Heart right ventricle (tissue), 16 donors: ENCODE measurements around the gene COMMD7. TPM values are rescaled to one million over a fixed set of nuclear protein-coding genes. Genes with fewer than 3 reads are reported as not detected.

Experiments used
- ATAC-seq, 8 donors: fragments of 200-7000 bp; cut with Tn5 transposase; one replicate each; pipeline ENCODE4 v1.9.1; 2020; ENCODE audit warnings: mild to moderate bottlenecking in 8 of 8, moderate library complexity in 8 of 8, moderate number of reproducible peaks in 1 of 8
- DNase-seq, 2 donors: peaks; one replicate each; pipeline ENCODE4 v3.0.0-alpha.2; 2020
- H3K27ac ChIP-seq, 10 donors: fragments of 200-600 bp; sonication (generic) in 2 of 10; one replicate each; pipeline versions ENCODE4 v1.5.0 to v1.8.0; 2020 to 2022; ENCODE audit warnings: mild to moderate bottlenecking in 3 of 10
- H3K27me3 ChIP-seq, 7 donors: fragments of 200-600 bp; one replicate each; pipeline ENCODE4 v1.8.0; 2021 to 2022; ENCODE audit warnings: mild to moderate bottlenecking in 2 of 7
- H3K36me3 ChIP-seq, 9 donors: fragments of 200-600 bp; sonication (generic) in 1 of 9; one replicate each; pipeline versions ENCODE4 v1.5.0 to v1.8.0; 2020 to 2022; ENCODE audit warnings: mild to moderate bottlenecking in 2 of 9
- H3K4me1 ChIP-seq, 9 donors: fragments of 200-600 bp; sonication (generic) in 1 of 9; one replicate each; pipeline versions ENCODE4 v1.5.0 to v1.8.0; 2020 to 2022; ENCODE audit warnings: mild to moderate bottlenecking in 4 of 9
- H3K4me3 ChIP-seq, 10 donors: fragments of 200-600 bp; sonication (generic) in 2 of 10; one replicate each; pipeline versions ENCODE4 v1.5.0 to v1.8.0; 2020 to 2022; ENCODE audit warnings: mild to moderate bottlenecking in 7 of 10, moderate library complexity in 2 of 10
- H3K9me3 ChIP-seq, 11 donors: fragments of 200-600 bp in 10 of 11; sonication (generic) in 2 of 11; one replicate each; pipeline versions ENCODE4 v1.5.0 to v1.8.0; 2013 to 2022; ENCODE audit warnings: mild to moderate bottlenecking in 2 of 11, control low read depth in 1 of 11, moderate library complexity in 1 of 11
- CTCF ChIP-seq, 9 donors: fragments of 200-600 bp; sonication (generic) in 2 of 9; IDR thresholded peaks; one replicate each; pipeline versions ENCODE4 v1.5.0 to v1.8.0; 2021 to 2022; ENCODE audit warnings: antibody characterized with exemption in 9 of 9, mild to moderate bottlenecking in 5 of 9, moderate library complexity in 1 of 9
- WGBS, 2 donors: extraction: QIAGEN DNeasy Blood & Tissue Kit; methylation state at CpG; one replicate each; pipeline ENCODE4 v1.1.7; 2013; ENCODE audit warnings: inconsistent platforms in 1 of 2; 5-methylcytosine and 5-hydroxymethylcytosine counted together
- intact Hi-C, 10 donors: fragments of 100-400 bp; cut with DNase I; formaldehyde crosslinking; loops; one replicate each; pipeline versions ENCODE4 v1.11.1 to v1.14.2; 2022
- polyA plus RNA-seq, 2 donors: library from polyadenylated mRNA; stranded (reverse); fragments of 200-250 nt; gene quantifications; one replicate each; pipeline ENCODE4 v1.2.3, GENCODE V29; 2013
- total RNA-seq, 10 donors: library from RNA; stranded (reverse); fragmentation: NEBNext Ultra II Directional in 3 of 10; extraction: Animal tissue kit (Norgen Biotek cat#: 25700) in 3 of 10; gene quantifications; one replicate each; pipeline versions ENCODE4 v1.2.1 to v1.2.4, GENCODE V29; 2021 to 2023
- donor health status: Arrhythmogenic right ventricular cardiomyopathy.
- donor health status: ischemic (EF 13 %, LVEDD 7.1; RV severe dilation, severe dysfunction).
- donor health status: healthy with polysubstance abuse.
- donor health status: DM: no; HTN: yes; CAD: no.
- donor health status: DM: no; HTN: no; CAD: no.
- donor health status: ischemic (EF 25% LVEDD 6.9; RV normal size, moderate dysfunction).
- donor health status: ischemic (EF 25% LVEDD 5.7; RV mildly dilated, moderate dysfunction).
- donor health status: healthy.
- donor health status: DM: yes; HTN: yes; CAD: no.
- donor health status: Ischemic cardiomyopathy.
- donor health status: ischemic (EF 35%, LVEDD 5.7; RV mildly dilated, moderate dysfunction).
- donor health status: nonischemic (EF 11% LVEDD 7.7; RV severe dilation, severe dysfunction).
- donor health status: DM: yes; HTN: yes; CAD: no.
- donor health status: PGD.
- donor health status: ischemic (EF 29% LVEDD 5.4; RV normal size, mild dysfunction).
- donor health status: nonischemic (EF 23%, LVEDD 6.1; RV moderate dilation, normal function).

The COMMD7 gene
- total and polyA plus RNA-seq, 12 donors = 35.7 to 54.6 (median 42.5) TPM

GRCh38 chr20:32761831-32762753 lies 18.8 kb upstream of the COMMD7 start, which contains the start of gene DNMT3B:
DNMT3B (plus strand) TSS chr20:32762385; CDS start chr20:32780324, 17,939 bp downstream.
- Histone ChIP-seq H3K27me3 (peaks cover 0 to 10% (median 0%) of the 10 kb centered on the region in 7 donors), H3K36me3 (no peaks in the 10 kb centered on the region), H3K4me3 (peak within 1 kb of the TSS; percentile 56 to 99 (median 81)), H3K4me1 (peaks cover 5 to 26% (median 20%) of the 10 kb centered on the region in 9 donors), H3K9me3 (no peaks in the 10 kb centered on the region), H3K27ac (peak within 1 kb of the TSS in 6 of 10 donors; percentile 23 to 69 (median 39))
- ATAC-seq (peak; percentile 83 to 94 (median 92)), DNase-seq (peak; percentile 82 to 85)
- intact Hi-C loops = loop anchor here in 4 of 10 donors (5.0 kb wide), 3 partner anchors 80 to 90 kb away; partner anchors contain the start of gene C20orf203 (in 1 of the 4)
- 1% methylated on average over 77 to 91 of the region's 92 CpGs for WGBS, 2 donors
- peak in 5 of 9 donors; percentile 20 to 54 (median 30) for TF ChIP-seq CTCF (IDR thresholded peaks at IDR 0.05)

GRCh38 chr20:32761417-32761830 lies 18.2 kb upstream of the COMMD7 start:
- no peaks in the 10 kb centered on the region for H3K9me3 ChIP-seq
- ATAC-seq (no peak), DNase-seq (no peak)
- peaks cover 5 to 26% (median 20%) of the 10 kb centered on the region in 9 donors for H3K4me1 ChIP-seq
- WGBS, 2 donors = 38 to 49% methylated on average over 6 of the region's 6 CpGs
- H3K27me3 ChIP-seq = peaks cover 0 to 10% (median 0%) of the 10 kb centered on the region in 7 donors
- no peak for TF ChIP-seq CTCF (IDR thresholded peaks at IDR 0.05)
- intact Hi-C loops = loop anchor here in 4 of 10 donors (5.0 kb wide), 3 partner anchors 79 to 89 kb away; partner anchors contain the start of gene C20orf203 (in 1 of the 4)
- H3K36me3 ChIP-seq = no peaks in the 10 kb centered on the region
- peak overlapping the region in 1 of 10 donors; percentile 42 for H3K27ac ChIP-seq
- H3K4me3 ChIP-seq = peak overlapping the region in 9 of 10 donors; percentile 64 to 99 (median 82)

GRCh38 chr20:32756156-32756555 lies 12.9 kb upstream of the COMMD7 start:
- Histone ChIP-seq H3K9me3 (no peaks in the 10 kb centered on the region), H3K4me3 (no peak overlapping the region), H3K27ac (no peak overlapping the region), H3K36me3 (no peaks in the 10 kb centered on the region), H3K27me3 (no peaks in the 10 kb centered on the region), H3K4me1 (peaks cover 0 to 8% (median 0%) of the 10 kb centered on the region in 9 donors)
- TF ChIP-seq CTCF (IDR thresholded peaks at IDR 0.05) = no peak
- ATAC-seq (no peak), DNase-seq (no peak)
- 69% methylated on average over 5 of the region's 5 CpGs for WGBS, 2 donors
- intact Hi-C loops = no loop called here

GRCh38 chr20:32753731-32754130 lies 10.5 kb upstream of the COMMD7 start:
- no peak overlapping the region for H3K4me3 ChIP-seq
- DNase-seq (no peak), ATAC-seq (no peak)
- 88 to 93% methylated on average over 4 of the region's 4 CpGs for WGBS, 2 donors
- H3K27me3 ChIP-seq = no peaks in the 10 kb centered on the region
- peaks cover 0 to 14% (median 0%) of the 10 kb centered on the region in 9 donors for H3K4me1 ChIP-seq
- TF ChIP-seq CTCF (IDR thresholded peaks at IDR 0.05) = no peak
- H3K9me3 ChIP-seq = no peaks in the 10 kb centered on the region
- intact Hi-C loops = no loop called here
- no peaks in the 10 kb centered on the region for H3K36me3 ChIP-seq
- H3K27ac ChIP-seq = no peak overlapping the region
